GM10266 (cell line): Measurements from ENCODE around the gene DEDD2.
A peak's percentile ranks its signal among the peaks of the same experiment; 100 is the strongest.

Experiments used
- DNase-seq: peaks from one replicate; pipeline ENCODE4 v3.0.0; 2012; ENCODE audit errors: extremely low spot score
- TF ChIP-seq, protein P1 (sequence below): IDR thresholded peaks from 2 replicates; pipeline ENCODE4 v1.5.1; 2012; ENCODE audit warnings: mild to moderate bottlenecking, low read depth; ENCODE audit not compliant: control insufficient read depth, insufficient read depth; ENCODE audit errors: missing control alignments

Gene DEDD2

DNA sequence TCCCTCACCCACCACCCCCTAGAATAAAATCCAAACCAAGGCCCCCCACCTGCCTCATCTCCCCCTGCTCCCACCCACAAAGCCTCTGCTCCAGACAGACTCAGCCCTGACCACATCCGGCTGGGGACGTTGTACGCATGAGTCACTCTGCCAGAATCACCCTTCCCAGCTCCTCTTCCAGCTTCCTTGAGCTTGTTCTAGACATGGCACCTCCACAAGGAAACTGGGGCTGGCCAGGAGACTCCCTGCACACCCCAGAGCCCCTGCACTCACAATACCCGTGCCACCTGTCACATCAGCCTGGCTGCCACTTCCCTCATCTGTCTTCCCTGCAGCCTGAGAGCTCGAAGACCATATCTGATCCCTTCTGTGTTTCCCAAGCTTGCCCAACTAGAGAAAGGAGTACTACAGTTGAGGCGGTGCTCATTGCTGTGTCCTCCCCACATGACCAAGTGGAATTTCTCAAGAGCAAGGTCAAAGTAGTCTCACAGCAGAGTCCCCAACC, 9.7 kb downstream of the DEDD2 start:
- DNase-seq, result no peak
- TF ChIP-seq, protein P1, sequence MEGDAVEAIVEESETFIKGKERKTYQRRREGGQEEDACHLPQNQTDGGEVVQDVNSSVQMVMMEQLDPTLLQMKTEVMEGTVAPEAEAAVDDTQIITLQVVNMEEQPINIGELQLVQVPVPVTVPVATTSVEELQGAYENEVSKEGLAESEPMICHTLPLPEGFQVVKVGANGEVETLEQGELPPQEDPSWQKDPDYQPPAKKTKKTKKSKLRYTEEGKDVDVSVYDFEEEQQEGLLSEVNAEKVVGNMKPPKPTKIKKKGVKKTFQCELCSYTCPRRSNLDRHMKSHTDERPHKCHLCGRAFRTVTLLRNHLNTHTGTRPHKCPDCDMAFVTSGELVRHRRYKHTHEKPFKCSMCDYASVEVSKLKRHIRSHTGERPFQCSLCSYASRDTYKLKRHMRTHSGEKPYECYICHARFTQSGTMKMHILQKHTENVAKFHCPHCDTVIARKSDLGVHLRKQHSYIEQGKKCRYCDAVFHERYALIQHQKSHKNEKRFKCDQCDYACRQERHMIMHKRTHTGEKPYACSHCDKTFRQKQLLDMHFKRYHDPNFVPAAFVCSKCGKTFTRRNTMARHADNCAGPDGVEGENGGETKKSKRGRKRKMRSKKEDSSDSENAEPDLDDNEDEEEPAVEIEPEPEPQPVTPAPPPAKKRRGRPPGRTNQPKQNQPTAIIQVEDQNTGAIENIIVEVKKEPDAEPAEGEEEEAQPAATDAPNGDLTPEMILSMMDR, result no peak

- TF ChIP-seq, protein P1, result no peak
- DNase-seq, result no peak
These were observed 10.4 kb downstream of the DEDD2 start for GRCh38 chr19:42206871-42207755.

GRCh38 chr19:42204664-42205063, 12.8 kb downstream of the DEDD2 start:
- no peak for DNase-seq
- TF ChIP-seq, protein P1, result no peak

DNA sequence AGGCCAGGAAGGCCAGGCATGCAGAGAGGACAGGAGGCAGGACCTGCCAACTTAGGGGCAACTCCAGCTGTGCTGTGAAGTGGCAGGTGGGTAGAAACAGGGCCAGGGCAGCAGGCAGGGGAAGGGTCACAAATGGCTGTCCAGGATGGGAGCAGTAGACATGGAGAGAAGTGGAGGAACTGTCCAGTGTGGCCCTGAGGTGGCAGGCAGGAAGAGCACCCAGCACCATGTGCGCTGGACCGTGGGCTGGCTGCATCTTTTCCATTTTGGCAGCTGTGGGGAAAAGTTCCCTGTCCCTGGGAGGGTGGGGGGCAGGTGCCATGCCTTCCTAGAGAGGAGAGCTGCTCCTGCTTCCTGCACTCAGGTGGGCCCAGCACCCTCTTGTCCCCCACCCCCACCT, 13.8 kb downstream of the DEDD2 start:
- TF ChIP-seq, protein P1, result no peak
- no peak for DNase-seq

DNA sequence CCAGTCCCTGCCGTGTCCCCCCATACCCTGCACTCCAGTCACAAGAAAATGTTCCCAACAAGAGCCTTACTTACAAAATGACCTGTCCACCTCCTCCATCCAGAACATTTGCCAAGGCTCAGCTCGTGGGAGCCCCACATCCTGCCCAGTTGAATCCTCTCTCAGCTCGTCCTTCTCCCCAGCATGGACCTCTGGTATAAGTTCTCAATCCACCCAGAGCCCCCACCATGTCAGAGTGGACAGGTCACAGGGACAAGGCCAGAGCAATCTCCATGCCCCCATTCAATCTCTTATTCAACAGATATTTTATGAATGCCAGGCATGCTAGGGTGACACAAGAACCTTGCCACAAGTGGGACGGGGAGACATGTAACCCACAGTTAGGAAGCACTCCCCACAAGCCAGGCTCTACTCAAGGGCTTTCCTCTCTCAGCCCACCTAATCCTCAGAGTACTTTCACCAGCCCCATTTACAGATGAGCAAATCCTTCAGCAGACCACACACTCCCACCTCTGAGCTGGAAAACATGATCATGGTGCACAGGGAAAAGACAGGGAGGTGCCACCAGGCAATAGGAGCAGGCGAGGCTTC, 15.1 kb downstream of the DEDD2 start:
- TF ChIP-seq, protein P1, result no peak
- no peak for DNase-seq

DNA sequence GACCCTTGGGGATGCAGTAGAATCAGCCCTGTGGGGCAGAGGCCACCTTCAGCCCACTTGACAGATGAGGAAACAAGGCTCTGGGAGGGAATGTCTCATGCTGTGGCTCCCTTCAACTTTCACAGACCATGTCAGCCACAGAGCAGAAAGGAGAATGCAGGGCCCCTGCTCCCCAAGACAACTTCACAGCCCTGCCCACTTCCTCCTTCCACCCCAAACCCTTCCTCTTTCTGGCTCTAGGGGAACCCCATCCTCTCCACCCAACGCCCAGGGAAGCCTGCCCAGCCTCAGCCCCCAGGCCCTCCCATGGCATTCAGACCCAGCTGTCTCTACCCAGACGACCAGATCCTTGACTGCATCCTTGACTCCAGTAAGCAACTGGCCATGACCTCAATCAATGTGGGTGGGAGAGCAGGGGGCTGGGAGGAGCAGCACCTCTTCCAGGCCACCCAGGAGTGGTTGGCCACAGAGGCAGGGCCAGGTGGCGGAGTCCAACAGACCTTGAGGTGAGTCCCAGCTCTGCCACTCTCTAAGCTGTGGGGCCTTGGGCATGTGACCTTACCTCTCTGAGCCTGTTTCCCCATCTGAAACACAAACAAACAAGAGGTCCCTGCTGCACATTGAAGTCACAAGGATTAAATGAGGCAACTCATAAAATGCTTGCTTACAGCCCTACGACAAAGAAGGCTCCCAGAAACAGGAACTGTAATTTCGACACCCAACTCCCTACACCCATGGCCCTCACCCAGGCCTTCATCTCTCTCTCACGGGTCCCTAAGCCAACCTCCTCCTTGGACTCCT, 15.8 kb downstream of the DEDD2 start:
- TF ChIP-seq, protein P1, result no peak
- peak; percentile 85 for DNase-seq
